NCI-H526 treated with DMSO at 0.1 percent for 48 hours (cell line): ENCODE results near the gene WDR37.

ENCODE experiments used
- DNase-seq: peaks from one replicate; lab custom pipeline; 2025; lab: John Stamatoyannopoulos, UW

The WDR37 gene

GRCh38 chr10:1169981-1170866 is 114.0 kb downstream of the WDR37 start:
- DNase-seq: no peak

- DNase-seq: no peak
These were observed 114.6 kb downstream of the WDR37 start for GRCh38 chr10:1170867-1171180.

GRCh38 chr10:1171182-1171581 is 115.0 kb downstream of the WDR37 start:
- no peak for DNase-seq

- no peak for DNase-seq
These were observed 115.4 kb downstream of the WDR37 start for GRCh38 chr10:1171586-1171985.

- no peak for DNase-seq
These were observed 116.2 kb downstream of the WDR37 start for GRCh38 chr10:1172256-1172984.

- no peak for DNase-seq
These were observed 116.9 kb downstream of the WDR37 start for GRCh38 chr10:1173091-1173490.

GRCh38 chr10:1174022-1174421 is 117.8 kb downstream of the WDR37 start:
- DNase-seq: no peak

- no peak for DNase-seq
These were observed 119.9 kb downstream of the WDR37 start for GRCh38 chr10:1175956-1176565.

GRCh38 chr10:1177936-1178335 is 121.8 kb downstream of the WDR37 start:
- DNase-seq: no peak

- no peak for DNase-seq
These were observed 122.3 kb downstream of the WDR37 start for GRCh38 chr10:1178506-1178905.

GRCh38 chr10:1179346-1180070 is 123.3 kb downstream of the WDR37 start:
- DNase-seq: no peak

GRCh38 chr10:1180071-1180730 is 124.0 kb downstream of the WDR37 start:
- DNase-seq: no peak

GRCh38 chr10:1180836-1181235 is 124.7 kb downstream of the WDR37 start:
- DNase-seq: no peak
